Liver (tissue), 9 donors: ENCODE data around the gene MEIS2. TPM values are rescaled to one million over a fixed set of nuclear protein-coding genes. Genes with fewer than 3 reads are reported as not detected.

Source experiments
- DNase-seq: peaks from one replicate; pipeline ENCODE4 v3.0.0-alpha.2; 2017; ENCODE audit warnings: low spot score
- H3K27ac ChIP-seq, 2 donors: one replicate each; pipeline ENCODE4 v1.7.0; 2013; ENCODE audit warnings: inconsistent platforms in 2 of 2, low read length in 2 of 2, control low read depth in 1 of 2, low read depth in 1 of 2, mild to moderate bottlenecking in 1 of 2
- H3K27me3 ChIP-seq, 4 donors: one replicate each; pipeline versions ENCODE4 v1.6.1 to v1.7.0; 2013; ENCODE audit warnings: low read length in 3 of 4, inconsistent platforms in 1 of 4, mild to moderate bottlenecking in 1 of 4, moderate library complexity in 1 of 4; ENCODE audit not compliant: control insufficient read depth in 4 of 4, insufficient read depth in 4 of 4
- H3K36me3 ChIP-seq, 4 donors: one replicate each; pipeline versions ENCODE4 v1.6.1 to v1.7.0; 2013; ENCODE audit warnings: low read length in 3 of 4, mild to moderate bottlenecking in 3 of 4, low read depth in 1 of 4, moderate library complexity in 1 of 4; ENCODE audit not compliant: control insufficient read depth in 4 of 4, insufficient read depth in 3 of 4
- H3K4me1 ChIP-seq, 4 donors: one replicate each; pipeline versions ENCODE4 v1.6.1 to v1.7.0; 2013; ENCODE audit warnings: low read length in 3 of 4, mild to moderate bottlenecking in 3 of 4, moderate library complexity in 1 of 4; ENCODE audit not compliant: control insufficient read depth in 4 of 4, insufficient read depth in 4 of 4
- H3K4me3 ChIP-seq, 3 donors: one replicate each; pipeline versions ENCODE4 v1.6.1 to v1.7.0; 2013; ENCODE audit warnings: low read length in 3 of 3, control low read depth in 1 of 3, low read depth in 1 of 3, mild to moderate bottlenecking in 1 of 3
- H3K9ac ChIP-seq, 2 donors: one replicate each; pipeline ENCODE4 v1.7.0; 2013; ENCODE audit warnings: low read length in 2 of 2, mild to moderate bottlenecking in 2 of 2, moderate library complexity in 2 of 2, control low read depth in 1 of 2, low read depth in 1 of 2
- H3K9me3 ChIP-seq, 4 donors: one replicate each; pipeline versions ENCODE4 v1.6.1 to v1.7.0; 2013; ENCODE audit warnings: low read length in 3 of 4; ENCODE audit not compliant: control insufficient read depth in 4 of 4
- CTCF ChIP-seq: fragments of 150-350 bp; IDR thresholded peaks from 2 replicates; pipeline ENCODE4 v1.5.1; 2017; ENCODE audit warnings: improper control_type of control experiment, low read depth, low read length; ENCODE audit not compliant: missing input control
- EGR1 ChIP-seq, 2 donors: IDR thresholded peaks; 2 replicates each; pipeline ENCODE4 v1.6.1; 2016 to 2018; ENCODE audit warnings: antibody characterized with exemption in 2 of 2, low read depth in 2 of 2
- FOXA1 ChIP-seq: IDR thresholded peaks from 2 replicates; pipeline ENCODE4 v1.6.1; 2016; ENCODE audit warnings: antibody characterized with exemption
- FOXA2 ChIP-seq: IDR thresholded peaks from 2 replicates; pipeline ENCODE4 v1.6.1; 2016; ENCODE audit warnings: antibody characterized with exemption
- GABPA ChIP-seq, 2 donors: IDR thresholded peaks in 1 of 2; conservative IDR thresholded peaks in 1 of 2; 2 replicates each; pipeline ENCODE4 v1.6.1; 2016; ENCODE audit warnings: antibody characterized with exemption in 2 of 2, mild to moderate bottlenecking in 1 of 2, moderate library complexity in 1 of 2
- HNF4A ChIP-seq, 2 donors: conservative IDR thresholded peaks; 2 replicates each; pipeline ENCODE4 v1.6.1; 2016; ENCODE audit warnings: antibody characterized with exemption in 2 of 2, mild to moderate bottlenecking in 2 of 2
- HNF4G ChIP-seq: IDR thresholded peaks from 2 replicates; pipeline ENCODE4 v1.6.1; 2016; ENCODE audit warnings: antibody characterized with exemption
- JUND ChIP-seq, 2 donors: IDR thresholded peaks; 2 replicates each; pipeline ENCODE4 v1.6.1; 2016; ENCODE audit warnings: antibody characterized with exemption in 2 of 2
- NR2F2 ChIP-seq: IDR thresholded peaks from 2 replicates; pipeline ENCODE4 v1.6.1; 2016; ENCODE audit warnings: antibody characterized with exemption
- RAD21 ChIP-seq, 2 donors: IDR thresholded peaks; 2 replicates each; pipeline ENCODE4 v1.6.1; 2016; ENCODE audit warnings: antibody characterized with exemption in 2 of 2, mild to moderate bottlenecking in 2 of 2
- RXRA ChIP-seq, 2 donors: IDR thresholded peaks; 2 replicates each; pipeline ENCODE4 v1.6.1; 2017 to 2018; ENCODE audit warnings: antibody characterized with exemption in 2 of 2, mild to moderate bottlenecking in 1 of 2
- SP1 ChIP-seq: IDR thresholded peaks from 2 replicates; pipeline ENCODE4 v1.6.1; 2018; ENCODE audit warnings: antibody characterized with exemption, mild to moderate bottlenecking
- TAF1 ChIP-seq: conservative IDR thresholded peaks from 2 replicates; pipeline ENCODE4 v1.6.1; 2016; ENCODE audit warnings: antibody characterized with exemption, mild to moderate bottlenecking
- YY1 ChIP-seq: IDR thresholded peaks from 2 replicates; pipeline ENCODE4 v1.6.1; 2016; ENCODE audit warnings: antibody characterized with exemption, mild to moderate bottlenecking
- WGBS: extraction: QIAGEN DNeasy Blood & Tissue Kit; methylation state at CpG from one replicate; pipeline ENCODE4 v1.1.7; 2013; 5-methylcytosine and 5-hydroxymethylcytosine counted together
- polyA plus RNA-seq, 2 donors: library from polyadenylated mRNA; stranded (reverse) in 1 of 2; unstranded in 1 of 2; fragments of 200-250 nt in 1 of 2; fragments of >200 nt in 1 of 2; fragmentation: Nextera tagmentation in 1 of 2; extraction: Ambion mirVana in 1 of 2; gene quantifications; one replicate each; pipeline versions ENCODE4 v1.2.1 to v1.2.3, GENCODE V29; 2013 to 2015
- total RNA-seq, 2 donors: library from RNA; depleted of rRNA; stranded (reverse); fragments of >200 nt; gene quantifications; one replicate each; pipeline ENCODE4 v1.2.3, GENCODE V29; 2014
- TF ChIP-seq, protein P1 (sequence below): IDR thresholded peaks from 2 replicates; pipeline ENCODE4 v1.6.1; 2016; ENCODE audit warnings: antibody characterized with exemption
- TF ChIP-seq, protein P2 (sequence below): IDR thresholded peaks from 2 replicates; pipeline ENCODE4 v1.6.1; 2016; ENCODE audit warnings: antibody characterized with exemption
- TF ChIP-seq, protein P3 (sequence below): IDR thresholded peaks from 2 replicates; pipeline ENCODE4 v1.6.1; 2016; ENCODE audit warnings: antibody characterized with exemption, mild to moderate bottlenecking
- TF ChIP-seq, protein P4 (sequence below): IDR thresholded peaks from 2 replicates; pipeline ENCODE4 v1.6.1; 2016; ENCODE audit warnings: antibody characterized with exemption
- donor health status: healthy.
- donor health status: healthy.
- donor health status: healthy.
- donor health status: healthy.
- donor health status: healthy.

MEIS2 gene
- total and polyA plus RNA-seq, 4 donors = 3.9 to 12.6 (median 7.6) TPM

DNA sequence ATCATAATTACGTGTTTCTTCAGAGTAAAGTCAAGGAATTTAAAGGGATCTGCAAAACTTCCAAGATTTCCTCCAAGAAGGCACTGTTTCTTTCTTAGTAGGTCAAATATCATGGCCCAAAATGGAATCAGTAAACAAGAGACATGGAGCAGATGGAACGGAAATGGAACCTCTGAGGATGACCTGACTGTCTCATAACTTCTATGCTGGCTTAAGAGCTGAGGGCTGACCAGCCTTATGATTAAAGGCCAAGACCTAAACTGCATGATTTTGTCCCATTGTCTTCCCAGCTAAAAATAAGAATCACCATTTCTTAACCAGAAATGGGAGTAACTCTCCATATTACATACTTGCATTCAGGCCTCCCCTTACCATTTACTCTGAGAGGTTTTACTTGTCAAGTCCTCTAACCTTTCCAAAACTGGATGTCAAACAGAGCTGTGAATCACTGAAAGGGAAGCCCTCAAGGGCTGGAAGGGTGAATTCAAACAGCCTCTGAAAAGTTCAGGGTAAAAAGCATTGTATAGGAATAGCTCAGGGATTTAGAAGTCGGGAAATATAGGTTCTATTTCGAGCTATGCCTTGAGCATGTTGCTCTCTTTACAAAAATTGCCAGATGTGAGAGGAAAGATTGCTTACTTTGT is 103.7 kb downstream of the MEIS2 start:
- TF ChIP-seq RAD21 (IDR thresholded peaks at IDR 0.05) = peak in 1 of 2 donors; percentile 11
- peak in 1 of 2 donors; percentile 9 for TF ChIP-seq RXRA (IDR thresholded peaks at IDR 0.05)
- no peak for TF ChIP-seq TAF1
- TF ChIP-seq NR2F2 = peak; percentile 90
- no peak for TF ChIP-seq FOXA1
- H3K4me3 ChIP-seq = no peak overlapping the region
- no peaks in the 10 kb centered on the region for H3K4me1 ChIP-seq
- no peak overlapping the region for H3K27ac ChIP-seq
- H3K9me3 ChIP-seq = no peaks in the 10 kb centered on the region
- no peaks in the 10 kb centered on the region for H3K27me3 ChIP-seq
- no peak overlapping the region for H3K9ac ChIP-seq
- DNase-seq = no peak
- no peaks in the 10 kb centered on the region for H3K36me3 ChIP-seq
- 84% methylated on average over 4 of the region's 4 CpGs for whole genome bisulfite sequencing

DNA sequence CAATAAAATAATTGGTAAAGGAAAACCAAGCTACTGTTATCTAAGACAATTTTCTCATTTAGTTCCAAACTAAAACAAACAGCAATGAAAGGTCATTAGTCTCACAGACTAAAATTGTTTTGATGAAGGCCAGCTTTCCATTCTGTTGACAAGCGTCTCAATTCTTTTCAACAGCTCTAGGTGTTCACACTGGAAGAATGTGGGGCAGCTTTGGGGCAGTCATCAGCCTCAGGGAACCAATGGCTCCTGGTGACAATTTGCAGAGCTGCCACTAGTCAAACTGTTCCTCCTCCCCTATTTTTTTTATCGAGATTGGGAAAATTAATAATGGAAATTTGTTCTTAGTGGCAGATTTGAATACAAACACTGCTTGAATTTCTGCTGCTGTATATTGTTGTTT is 104.2 kb downstream of the MEIS2 start:
- Histone ChIP-seq H3K9me3 (no peaks in the 10 kb centered on the region), H3K27me3 (no peaks in the 10 kb centered on the region), H3K4me3 (no peak overlapping the region), H3K36me3 (no peaks in the 10 kb centered on the region), H3K9ac (no peak overlapping the region), H3K27ac (no peak overlapping the region), H3K4me1 (no peaks in the 10 kb centered on the region)
- TF ChIP-seq HNF4A (conservative IDR thresholded peaks at IDR 0.05) (no peak), SP1 (no peak), RAD21 (IDR thresholded peaks at IDR 0.05) (no peak), GABPA (IDR thresholded peaks at IDR 0.05 in 1 of 2, conservative IDR thresholded peaks at IDR 0.05 in 1 of 2) (no peak), FOXA2 (no peak), TAF1 (no peak), CTCF (no peak), HNF4G (no peak), RXRA (IDR thresholded peaks at IDR 0.05) (no peak), NR2F2 (no peak), EGR1 (IDR thresholded peaks at IDR 0.05; ENCODE audit: low read depth in 2 of 2) (no peak), JUND (IDR thresholded peaks at IDR 0.05) (no peak), YY1 (no peak), FOXA1 (no peak)
- TF ChIP-seq, protein P1, sequence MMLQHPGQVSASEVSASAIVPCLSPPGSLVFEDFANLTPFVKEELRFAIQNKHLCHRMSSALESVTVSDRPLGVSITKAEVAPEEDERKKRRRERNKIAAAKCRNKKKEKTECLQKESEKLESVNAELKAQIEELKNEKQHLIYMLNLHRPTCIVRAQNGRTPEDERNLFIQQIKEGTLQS = no peak
- TF ChIP-seq, protein P2, sequence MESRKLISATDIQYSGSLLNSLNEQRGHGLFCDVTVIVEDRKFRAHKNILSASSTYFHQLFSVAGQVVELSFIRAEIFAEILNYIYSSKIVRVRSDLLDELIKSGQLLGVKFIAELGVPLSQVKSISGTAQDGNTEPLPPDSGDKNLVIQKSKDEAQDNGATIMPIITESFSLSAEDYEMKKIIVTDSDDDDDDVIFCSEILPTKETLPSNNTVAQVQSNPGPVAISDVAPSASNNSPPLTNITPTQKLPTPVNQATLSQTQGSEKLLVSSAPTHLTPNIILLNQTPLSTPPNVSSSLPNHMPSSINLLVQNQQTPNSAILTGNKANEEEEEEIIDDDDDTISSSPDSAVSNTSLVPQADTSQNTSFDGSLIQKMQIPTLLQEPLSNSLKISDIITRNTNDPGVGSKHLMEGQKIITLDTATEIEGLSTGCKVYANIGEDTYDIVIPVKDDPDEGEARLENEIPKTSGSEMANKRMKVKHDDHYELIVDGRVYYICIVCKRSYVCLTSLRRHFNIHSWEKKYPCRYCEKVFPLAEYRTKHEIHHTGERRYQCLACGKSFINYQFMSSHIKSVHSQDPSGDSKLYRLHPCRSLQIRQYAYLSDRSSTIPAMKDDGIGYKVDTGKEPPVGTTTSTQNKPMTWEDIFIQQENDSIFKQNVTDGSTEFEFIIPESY = no peak
- TF ChIP-seq, protein P3, sequence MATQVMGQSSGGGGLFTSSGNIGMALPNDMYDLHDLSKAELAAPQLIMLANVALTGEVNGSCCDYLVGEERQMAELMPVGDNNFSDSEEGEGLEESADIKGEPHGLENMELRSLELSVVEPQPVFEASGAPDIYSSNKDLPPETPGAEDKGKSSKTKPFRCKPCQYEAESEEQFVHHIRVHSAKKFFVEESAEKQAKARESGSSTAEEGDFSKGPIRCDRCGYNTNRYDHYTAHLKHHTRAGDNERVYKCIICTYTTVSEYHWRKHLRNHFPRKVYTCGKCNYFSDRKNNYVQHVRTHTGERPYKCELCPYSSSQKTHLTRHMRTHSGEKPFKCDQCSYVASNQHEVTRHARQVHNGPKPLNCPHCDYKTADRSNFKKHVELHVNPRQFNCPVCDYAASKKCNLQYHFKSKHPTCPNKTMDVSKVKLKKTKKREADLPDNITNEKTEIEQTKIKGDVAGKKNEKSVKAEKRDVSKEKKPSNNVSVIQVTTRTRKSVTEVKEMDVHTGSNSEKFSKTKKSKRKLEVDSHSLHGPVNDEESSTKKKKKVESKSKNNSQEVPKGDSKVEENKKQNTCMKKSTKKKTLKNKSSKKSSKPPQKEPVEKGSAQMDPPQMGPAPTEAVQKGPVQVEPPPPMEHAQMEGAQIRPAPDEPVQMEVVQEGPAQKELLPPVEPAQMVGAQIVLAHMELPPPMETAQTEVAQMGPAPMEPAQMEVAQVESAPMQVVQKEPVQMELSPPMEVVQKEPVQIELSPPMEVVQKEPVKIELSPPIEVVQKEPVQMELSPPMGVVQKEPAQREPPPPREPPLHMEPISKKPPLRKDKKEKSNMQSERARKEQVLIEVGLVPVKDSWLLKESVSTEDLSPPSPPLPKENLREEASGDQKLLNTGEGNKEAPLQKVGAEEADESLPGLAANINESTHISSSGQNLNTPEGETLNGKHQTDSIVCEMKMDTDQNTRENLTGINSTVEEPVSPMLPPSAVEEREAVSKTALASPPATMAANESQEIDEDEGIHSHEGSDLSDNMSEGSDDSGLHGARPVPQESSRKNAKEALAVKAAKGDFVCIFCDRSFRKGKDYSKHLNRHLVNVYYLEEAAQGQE = no peak
- TF ChIP-seq, protein P4, sequence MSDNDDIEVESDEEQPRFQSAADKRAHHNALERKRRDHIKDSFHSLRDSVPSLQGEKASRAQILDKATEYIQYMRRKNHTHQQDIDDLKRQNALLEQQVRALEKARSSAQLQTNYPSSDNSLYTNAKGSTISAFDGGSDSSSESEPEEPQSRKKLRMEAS = no peak
- 87% methylated on average over 2 of the region's 2 CpGs for WGBS
- no peak for DNase-seq
